NCI-H128 (cell line): ENCODE data around the gene SYCP3.
"Not testable (repeated sequence)": the region's sequence is repeated elsewhere in the genome, so short reads cannot be mapped to it uniquely, and the experiment has no call there.

ENCODE experiments used
- DNase-seq: peaks from one replicate; lab custom pipeline; 2025; ENCODE audit not compliant: unreplicated experiment; lab: John Stamatoyannopoulos, UW

The SYCP3 gene

DNA sequence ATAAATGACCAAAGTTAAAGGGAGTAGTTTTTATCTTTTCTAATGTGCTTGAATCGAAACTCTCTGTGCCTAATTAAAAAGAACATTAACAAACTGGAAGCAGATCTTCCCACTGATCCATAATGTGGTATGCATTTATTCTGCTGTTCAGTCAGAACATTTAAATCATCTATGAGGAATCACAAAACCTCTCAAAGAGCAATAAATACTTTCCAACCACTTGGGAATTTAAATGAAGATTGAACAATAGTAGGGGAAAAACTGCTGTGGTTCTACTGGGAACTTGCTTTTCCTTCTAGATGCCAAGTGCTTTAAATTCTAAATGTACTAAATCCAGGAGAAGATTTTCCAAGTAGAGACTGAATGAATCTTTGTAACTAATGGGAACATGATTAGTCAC lies 54.2 kb downstream of the SYCP3 start:
- no peak for DNase-seq

DNA sequence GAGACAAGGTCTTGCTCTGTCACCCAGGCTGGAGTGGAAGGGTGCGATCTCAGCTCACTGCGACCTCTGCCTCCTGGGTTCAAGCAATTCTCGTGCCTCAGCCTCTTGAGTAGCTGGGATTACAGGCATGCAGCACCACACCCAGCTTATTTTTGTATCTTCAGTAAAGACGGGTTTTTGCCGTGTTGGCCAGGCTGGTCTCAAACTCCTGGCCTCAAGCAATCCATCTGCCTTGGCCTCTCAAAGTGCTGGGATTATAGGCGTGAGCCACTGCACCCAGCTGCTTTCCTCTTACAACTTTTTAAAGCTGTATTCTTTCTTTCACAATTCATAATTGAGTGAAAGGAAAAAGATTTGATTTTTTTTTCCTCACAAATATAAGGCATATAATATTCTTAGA lies 57.6 kb downstream of the SYCP3 start:
- not testable (repeated sequence) for DNase-seq

DNA sequence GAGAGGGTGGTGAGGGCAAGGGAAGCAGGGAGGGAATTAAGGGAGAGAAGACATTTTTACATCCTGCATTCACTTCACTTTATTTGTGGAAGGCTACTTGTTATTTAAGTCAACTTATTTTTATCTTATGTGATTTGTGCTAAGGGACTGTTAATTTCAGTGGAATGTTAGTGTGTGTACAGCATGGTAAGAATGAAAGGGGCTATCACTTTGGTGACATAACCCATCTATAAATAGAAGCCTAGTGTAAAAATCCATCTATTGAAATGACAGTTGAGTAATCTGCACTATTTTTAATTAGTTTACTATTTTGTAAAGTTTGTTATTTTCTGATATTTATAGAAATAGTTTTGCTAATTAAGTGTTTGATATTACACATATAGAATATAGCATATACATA lies 58.6 kb downstream of the SYCP3 start:
- no peak for DNase-seq

- DNase-seq: no peak
These were observed 59.0 kb downstream of the SYCP3 start for GRCh38 chr12:101680240-101680639.
